H9 (cell line): ENCODE data around the gene IL10. TPM values are rescaled to one million over a fixed set of nuclear protein-coding genes. Genes with fewer than 3 reads are reported as not detected.

Source experiments
- DNase-seq: peaks from one replicate; pipeline ENCODE4 v3.0.0-alpha.2; 2017
- H2AFZ ChIP-seq: one replicate; pipeline ENCODE4 v1.6.1; 2013; ENCODE audit warnings: mild to moderate bottlenecking, low read length, control low read depth, moderate library complexity
- H2AK5ac ChIP-seq: 2 replicates; pipeline ENCODE4 v1.6.1; 2013; ENCODE audit warnings: low read length, control low read depth, mixed read lengths; ENCODE audit not compliant: insufficient read length
- H2BK120ac ChIP-seq: one replicate; pipeline ENCODE4 v1.6.1; 2013; ENCODE audit warnings: low read depth, mild to moderate bottlenecking, low read length, control low read depth, inconsistent platforms; ENCODE audit not compliant: poor library complexity, severe bottlenecking
- H2BK12ac ChIP-seq: 2 replicates; pipeline ENCODE4 v1.6.1; 2013; ENCODE audit warnings: low read length, control low read depth, mixed read lengths, low read depth; ENCODE audit not compliant: insufficient read length
- H2BK15ac ChIP-seq: 2 replicates; pipeline ENCODE4 v1.6.1; 2013; ENCODE audit warnings: low read depth, low read length, control low read depth
- H2BK20ac ChIP-seq: one replicate; pipeline ENCODE4 v1.6.1; 2013; ENCODE audit warnings: low read depth, mild to moderate bottlenecking, low read length, control low read depth, inconsistent platforms; ENCODE audit not compliant: poor library complexity, severe bottlenecking
- H2BK5ac ChIP-seq: 2 replicates; pipeline ENCODE4 v1.6.1; 2013; ENCODE audit warnings: low read length, control low read depth, mixed read lengths; ENCODE audit not compliant: insufficient read length
- H3K14ac ChIP-seq: 2 replicates; pipeline ENCODE4 v1.6.1; 2013; ENCODE audit warnings: low read length, control low read depth; ENCODE audit not compliant: insufficient read depth
- H3K18ac ChIP-seq: 2 replicates; pipeline ENCODE4 v1.6.1; 2013; ENCODE audit warnings: low read depth, mild to moderate bottlenecking, mixed read lengths, low read length, control low read depth; ENCODE audit not compliant: insufficient read length
- H3K23ac ChIP-seq: 2 replicates; pipeline ENCODE4 v1.6.1; 2013; ENCODE audit warnings: low read length, control low read depth, mixed read lengths, low read depth; ENCODE audit not compliant: insufficient read length
- H3K23me2 ChIP-seq: 2 replicates; pipeline ENCODE4 v1.6.1; 2013; ENCODE audit warnings: low read depth, mild to moderate bottlenecking, mixed read lengths, low read length, control low read depth; ENCODE audit not compliant: insufficient read length, poor library complexity, severe bottlenecking
- H3K27ac ChIP-seq: 2 replicates; pipeline ENCODE4 v1.5.1; 2013; ENCODE audit warnings: low read length, control low read depth, mixed read lengths, low read depth; ENCODE audit not compliant: insufficient read length
- H3K27me3 ChIP-seq: 2 replicates; pipeline ENCODE4 v1.6.1; 2013; ENCODE audit warnings: low read length, control low read depth, inconsistent platforms; ENCODE audit not compliant: insufficient read depth
- H3K4ac ChIP-seq: 2 replicates; pipeline ENCODE4 v1.6.1; 2013; ENCODE audit warnings: low read depth, mild to moderate bottlenecking, control low read depth, inconsistent platforms, low read length, moderate library complexity
- H3K4me1 ChIP-seq: 2 replicates; pipeline ENCODE4 v1.6.1; 2013; ENCODE audit warnings: low read length, control low read depth, inconsistent platforms; ENCODE audit not compliant: insufficient read depth
- H3K4me2 ChIP-seq: 2 replicates; pipeline ENCODE4 v1.6.1; 2013; ENCODE audit warnings: low read length, control low read depth, mixed read lengths; ENCODE audit not compliant: insufficient read length, insufficient read depth
- H3K56ac ChIP-seq: 2 replicates; pipeline ENCODE4 v1.6.1; 2013; ENCODE audit warnings: low read depth, mild to moderate bottlenecking, mixed read lengths, low read length, control low read depth; ENCODE audit not compliant: insufficient read length
- H3K79me1 ChIP-seq: 2 replicates; pipeline ENCODE4 v1.6.1; 2013; ENCODE audit warnings: low read depth, mild to moderate bottlenecking, moderate library complexity, low read length, control low read depth, inconsistent platforms; ENCODE audit not compliant: insufficient read depth, poor library complexity, severe bottlenecking
- H3K79me2 ChIP-seq: 2 replicates; pipeline ENCODE4 v1.6.1; 2013; ENCODE audit warnings: low read length, control low read depth, inconsistent platforms; ENCODE audit not compliant: insufficient read depth
- H3K9ac ChIP-seq: 2 replicates; pipeline ENCODE4 v1.6.1; 2013; ENCODE audit warnings: low read length, control low read depth, mixed read lengths; ENCODE audit not compliant: insufficient read length; ENCODE audit errors: extremely low read depth
- H3K9me3 ChIP-seq: one replicate; pipeline ENCODE4 v1.6.1; 2013; ENCODE audit warnings: low read depth, low read length, inconsistent platforms; ENCODE audit not compliant: control insufficient read depth
- H3T11ph ChIP-seq: one replicate; pipeline ENCODE4 v1.6.1; 2013; ENCODE audit warnings: mild to moderate bottlenecking, low read length, control low read depth, inconsistent platforms
- H4K20me1 ChIP-seq: one replicate; pipeline ENCODE4 v1.6.1; 2013; ENCODE audit not compliant: control insufficient read depth, insufficient read length, insufficient read depth
- H4K5ac ChIP-seq: 2 replicates; pipeline ENCODE4 v1.6.1; 2013; ENCODE audit warnings: low read depth, mild to moderate bottlenecking, mixed read lengths, low read length, control low read depth; ENCODE audit not compliant: insufficient read length
- H4K8ac ChIP-seq: replicated peaks from 2 replicates; pipeline ENCODE4 v1.6.1; 2013; ENCODE audit warnings: low read length, control low read depth, mixed read lengths, low read depth; ENCODE audit not compliant: insufficient read length
- H4K91ac ChIP-seq: 2 replicates; pipeline ENCODE4 v1.6.1; 2013; ENCODE audit warnings: low read depth, mild to moderate bottlenecking, moderate library complexity, mixed read lengths, low read length, control low read depth; ENCODE audit not compliant: insufficient read length
- H3K27ac Mint-ChIP-seq, 3 experiments: 2 replicates in 2 of 3; 3 replicates in 1 of 3; pipeline ENCODE4 v1.8.0; 2020 to 2021; ENCODE audit warnings: mixed read lengths in 3 of 3, mild to moderate bottlenecking in 1 of 3, moderate library complexity in 1 of 3
- H3K27me3 Mint-ChIP-seq: 2 replicates; pipeline ENCODE4 v1.8.0; 2021; ENCODE audit warnings: low read depth, mild to moderate bottlenecking, moderate library complexity, mixed read lengths
- H3K36me3 Mint-ChIP-seq, 3 experiments: 2 replicates in 2 of 3; 3 replicates in 1 of 3; pipeline ENCODE4 v1.8.0; 2020 to 2021; ENCODE audit warnings: low read depth in 3 of 3, mixed read lengths in 3 of 3; ENCODE audit not compliant: insufficient read depth in 1 of 3
- H3K4me1 Mint-ChIP-seq, 2 experiments: 2 replicates each; pipeline ENCODE4 v1.8.0; 2020; ENCODE audit warnings: mixed read lengths in 2 of 2
- H3K4me3 Mint-ChIP-seq, 2 experiments: 2 replicates in 1 of 2; 3 replicates in 1 of 2; pipeline ENCODE4 v1.8.0; 2020 to 2021; ENCODE audit warnings: mild to moderate bottlenecking in 2 of 2, mixed read lengths in 2 of 2, moderate library complexity in 1 of 2
- H3K9me3 Mint-ChIP-seq, 2 experiments: 2 replicates in 1 of 2; 3 replicates in 1 of 2; pipeline ENCODE4 v1.8.0; 2020; ENCODE audit warnings: mild to moderate bottlenecking in 2 of 2, mixed read lengths in 2 of 2, moderate library complexity in 1 of 2
- WGBS: extraction: QIAGEN DNeasy Blood & Tissue Kit; methylation state at CpG from one replicate; pipeline ENCODE4 v1.1.7; 2013; ENCODE audit warnings: missing lambda C conversion rate, low lambda C conversion rate, mixed read lengths; ENCODE audit not compliant: insufficient read length; ENCODE audit errors: extremely low coverage; 5-methylcytosine and 5-hydroxymethylcytosine counted together
- total RNA-seq: library from RNA; stranded (reverse); gene quantifications from 2 replicates; pipeline ENCODE4 v1.2.1, GENCODE V29; 2021
- TF ChIP-seq, protein P1 (sequence below): fragments of 200-600 bp; sonication (generic); conservative IDR thresholded peaks from 3 replicates; pipeline ENCODE4 v1.8.0; 2021; ENCODE audit warnings: antibody characterized with exemption, mild to moderate bottlenecking

The IL10 gene
- total RNA-seq, 1 experiment from 2014 or later: not detected

DNA sequence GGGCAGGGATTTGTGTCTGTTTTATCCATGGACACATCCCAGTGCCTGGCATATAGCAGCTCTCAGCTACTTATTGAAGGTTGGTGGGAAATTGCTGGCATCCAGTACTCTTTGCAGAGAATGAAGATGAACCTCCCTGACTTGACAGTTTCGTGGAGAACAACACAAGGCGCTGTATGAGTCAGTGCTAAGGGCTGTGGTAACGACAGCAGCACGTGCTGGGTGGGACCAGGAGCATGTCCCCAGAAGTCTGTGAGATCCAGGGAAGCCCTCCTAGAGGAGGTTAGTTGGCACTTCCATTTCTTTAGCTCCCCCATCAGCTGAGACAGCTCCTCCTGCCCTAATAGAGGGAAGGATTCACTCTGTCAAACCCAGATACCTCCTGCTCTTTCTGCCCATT, 27.6 kb downstream of the IL10 start:
- Histone ChIP-seq H3K9me3 (no peaks in the 10 kb centered on the region), H4K20me1 (no peaks in the 10 kb centered on the region), H3K14ac (no peak overlapping the region), H3K4me2 (no peak overlapping the region), H4K8ac (no peak overlapping the region), H3K79me2 (no peaks in the 10 kb centered on the region), H2BK12ac (no peak overlapping the region), H3K27ac (no peak overlapping the region), H2AFZ (no peak overlapping the region), H3K79me1 (no peaks in the 10 kb centered on the region), H3K27me3 (no peaks in the 10 kb centered on the region), H2BK15ac (no peak overlapping the region), H2BK120ac (no peak overlapping the region), H3K18ac (no peak overlapping the region), H2AK5ac (no peak overlapping the region), H3K4ac (no peak overlapping the region), H3T11ph (no peak overlapping the region), H3K9ac (no peak overlapping the region), H3K56ac (no peak overlapping the region), H3K23me2 (no peaks in the 10 kb centered on the region), H2BK20ac (no peak overlapping the region), H3K4me1 (no peaks in the 10 kb centered on the region; the same call in 1 of the 2 replicates), H3K23ac (no peak overlapping the region), H4K91ac (no peak overlapping the region), H4K5ac (no peak overlapping the region), H2BK5ac (no peak overlapping the region)
- no peak for DNase-seq
- Mint-ChIP-seq H3K9me3 (no peaks in the 10 kb centered on the region), H3K36me3 (no peaks in the 10 kb centered on the region), H3K4me1 (peaks cover 2 to 6% of the 10 kb centered on the region in 2 experiments; a peak in 2 of 4 replicates), H3K4me3 (no peak overlapping the region), H3K27ac (no peak overlapping the region), H3K27me3 (peaks cover 5% of the 10 kb centered on the region)
- TF ChIP-seq, protein P1, sequence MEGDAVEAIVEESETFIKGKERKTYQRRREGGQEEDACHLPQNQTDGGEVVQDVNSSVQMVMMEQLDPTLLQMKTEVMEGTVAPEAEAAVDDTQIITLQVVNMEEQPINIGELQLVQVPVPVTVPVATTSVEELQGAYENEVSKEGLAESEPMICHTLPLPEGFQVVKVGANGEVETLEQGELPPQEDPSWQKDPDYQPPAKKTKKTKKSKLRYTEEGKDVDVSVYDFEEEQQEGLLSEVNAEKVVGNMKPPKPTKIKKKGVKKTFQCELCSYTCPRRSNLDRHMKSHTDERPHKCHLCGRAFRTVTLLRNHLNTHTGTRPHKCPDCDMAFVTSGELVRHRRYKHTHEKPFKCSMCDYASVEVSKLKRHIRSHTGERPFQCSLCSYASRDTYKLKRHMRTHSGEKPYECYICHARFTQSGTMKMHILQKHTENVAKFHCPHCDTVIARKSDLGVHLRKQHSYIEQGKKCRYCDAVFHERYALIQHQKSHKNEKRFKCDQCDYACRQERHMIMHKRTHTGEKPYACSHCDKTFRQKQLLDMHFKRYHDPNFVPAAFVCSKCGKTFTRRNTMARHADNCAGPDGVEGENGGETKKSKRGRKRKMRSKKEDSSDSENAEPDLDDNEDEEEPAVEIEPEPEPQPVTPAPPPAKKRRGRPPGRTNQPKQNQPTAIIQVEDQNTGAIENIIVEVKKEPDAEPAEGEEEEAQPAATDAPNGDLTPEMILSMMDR: no peak
- WGBS: no CpG with 5 or more reads among the region's 4 CpGs
